Measurements from ENCODE around the gene ERC2.

ERC2 gene

GRCh38 chr3:55964491-55964985 lies 503.7 kb downstream of the ERC2 start:
- intact Hi-C loops (cut with DNase I), result no loop called here
- no peak for DNase-seq

DNA sequence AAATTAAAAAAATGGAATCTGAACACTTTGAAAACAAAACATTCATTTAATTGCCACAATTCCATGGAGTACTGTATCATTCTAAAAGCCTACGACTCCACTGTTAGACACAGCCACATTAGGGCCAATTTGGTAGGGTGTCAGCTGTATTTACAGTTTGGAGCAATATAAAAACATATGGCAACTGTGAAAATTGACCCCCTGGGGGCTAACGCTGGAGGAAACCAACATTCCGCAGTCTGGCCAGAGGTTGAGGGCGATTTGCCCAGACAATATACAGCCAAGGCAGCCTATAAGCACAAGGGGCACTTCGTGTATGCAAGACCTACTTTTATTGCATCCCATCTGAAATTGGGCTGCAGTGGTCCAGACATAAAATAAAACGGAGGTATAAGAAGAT lies 504.7 kb downstream of the ERC2 start:
- intact Hi-C loops (cut with DNase I), result no loop called here
- DNase-seq, result no peak

- no peak for DNase-seq
- intact Hi-C loops (cut with DNase I), result no loop called here
Observed at GRCh38 chr3:55959471-55960080, 508.7 kb downstream of the ERC2 start.

DNA sequence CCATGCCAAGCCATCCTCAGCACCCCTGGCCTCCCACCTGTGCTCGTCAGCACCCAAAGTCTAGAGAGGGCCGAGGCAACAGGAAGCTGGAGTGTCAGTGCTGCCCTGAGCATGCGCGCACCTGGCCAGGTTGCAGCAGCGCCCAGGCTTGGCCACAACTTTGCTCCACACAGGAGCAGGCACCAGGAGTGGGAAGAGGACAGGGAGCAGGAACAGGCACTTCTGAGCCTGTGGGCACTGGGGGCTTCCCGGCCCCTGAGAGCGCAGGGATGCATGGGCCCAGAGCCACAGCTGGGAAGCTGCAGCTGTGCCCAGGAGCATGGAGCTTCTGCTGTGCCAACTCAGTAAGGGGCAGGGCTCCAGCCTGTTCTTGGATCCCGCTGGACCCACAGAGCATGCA lies 509.7 kb downstream of the ERC2 start:
- intact Hi-C loops (cut with DNase I), result no loop called here
- DNase-seq, result peak in 2 of 10 donors; percentile 69 to 74

GRCh38 chr3:55955891-55956477 lies 512.3 kb downstream of the ERC2 start:
- no peak for DNase-seq
- intact Hi-C loops (cut with DNase I), result no loop called here

DNA sequence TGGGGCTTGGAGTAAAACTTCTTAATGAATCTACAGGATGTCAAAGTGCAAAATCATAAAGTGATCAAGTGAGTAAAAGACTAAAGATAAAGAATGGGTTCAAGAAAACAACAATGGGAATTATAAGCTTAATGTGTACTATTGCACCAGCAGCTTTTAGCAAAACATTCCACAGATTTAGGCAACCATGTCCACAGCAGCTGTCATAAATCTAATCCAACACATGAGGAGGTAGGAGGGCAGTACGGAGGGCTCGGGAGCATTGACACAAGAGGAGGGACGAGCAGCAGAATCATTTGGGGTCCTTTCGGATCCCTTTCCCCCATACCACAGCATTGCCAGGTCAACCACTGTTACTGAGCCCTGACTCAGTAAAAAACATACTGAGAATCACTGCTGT lies 516.9 kb downstream of the ERC2 start:
- no peak for DNase-seq
- intact Hi-C loops (cut with DNase I), result no loop called here

DNA sequence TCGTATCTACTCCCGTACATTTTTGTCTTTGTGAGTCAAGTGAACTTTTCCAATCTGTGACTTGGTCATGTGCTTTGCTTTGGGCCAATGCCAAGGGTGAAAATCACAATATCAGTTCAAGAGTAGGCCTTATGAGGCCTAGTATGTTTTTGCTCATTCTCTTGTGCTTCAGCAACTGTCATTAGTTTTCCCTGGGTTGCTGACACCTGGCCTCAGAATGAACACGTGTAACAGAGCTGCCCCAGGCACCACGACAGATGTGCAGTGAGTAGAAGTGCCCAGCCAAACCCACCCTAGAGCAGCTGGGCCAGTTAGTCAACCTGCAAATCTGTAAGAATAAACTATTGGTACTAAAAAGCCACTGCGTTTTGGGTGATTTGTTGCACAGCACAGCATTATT lies 520.9 kb downstream of the ERC2 start:
- intact Hi-C loops (cut with DNase I), result no loop called here
- no peak for DNase-seq

DNA sequence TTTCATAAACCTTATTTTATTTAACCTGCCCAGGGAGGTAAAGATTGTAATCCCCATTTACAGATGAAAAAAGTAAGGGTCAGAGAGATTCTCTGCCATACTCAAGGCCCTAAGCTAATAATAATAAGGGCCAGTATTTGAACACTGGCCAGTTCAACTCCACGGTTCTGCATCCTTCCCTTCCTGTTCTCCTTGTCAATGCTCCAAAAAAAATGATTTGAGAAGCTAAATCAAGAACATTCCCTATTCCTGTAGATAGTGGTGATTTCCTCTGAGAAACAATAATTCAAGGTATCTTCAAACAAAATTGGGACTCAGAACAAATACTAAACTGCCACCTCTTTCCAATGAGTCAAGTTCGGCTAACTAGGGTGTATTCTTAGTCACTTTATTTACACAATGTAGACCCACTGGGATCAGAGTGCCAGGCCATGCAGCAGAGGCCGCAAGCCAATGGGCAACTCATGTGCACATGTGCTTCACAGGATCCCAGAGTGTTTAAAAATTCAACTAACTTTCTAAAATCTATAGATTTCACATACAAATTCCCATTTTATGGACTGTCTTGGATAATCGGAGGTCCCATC lies 521.6 kb downstream of the ERC2 start:
- intact Hi-C loops (cut with DNase I), result no loop called here
- no peak for DNase-seq

GRCh38 chr3:55942868-55943267 lies 525.4 kb downstream of the ERC2 start:
- intact Hi-C loops (cut with DNase I), result no loop called here
- no peak for DNase-seq

DNA sequence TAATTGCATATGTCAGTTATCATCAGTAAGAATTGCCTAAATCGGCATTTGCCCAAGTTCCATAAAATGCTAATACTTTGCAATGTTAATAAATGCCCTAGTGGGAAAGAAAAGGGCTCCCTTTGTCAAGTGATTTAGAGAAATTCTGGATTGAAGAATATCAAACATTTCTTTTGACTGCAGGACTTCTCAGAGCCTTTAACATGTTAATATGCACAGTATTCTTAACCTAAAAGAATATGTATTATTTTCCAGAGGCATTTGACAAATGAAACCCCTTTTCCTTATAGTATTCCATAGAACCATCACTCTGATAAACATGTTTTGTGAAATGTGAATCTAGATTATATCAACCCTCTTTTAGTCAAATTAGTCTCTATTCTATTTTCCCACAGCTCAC lies 529.0 kb downstream of the ERC2 start:
- no peak for DNase-seq
- intact Hi-C loops (cut with DNase I), result no loop called here

GRCh38 chr3:55937301-55937700 lies 531.0 kb downstream of the ERC2 start:
- intact Hi-C loops (cut with DNase I), result no loop called here

DNA sequence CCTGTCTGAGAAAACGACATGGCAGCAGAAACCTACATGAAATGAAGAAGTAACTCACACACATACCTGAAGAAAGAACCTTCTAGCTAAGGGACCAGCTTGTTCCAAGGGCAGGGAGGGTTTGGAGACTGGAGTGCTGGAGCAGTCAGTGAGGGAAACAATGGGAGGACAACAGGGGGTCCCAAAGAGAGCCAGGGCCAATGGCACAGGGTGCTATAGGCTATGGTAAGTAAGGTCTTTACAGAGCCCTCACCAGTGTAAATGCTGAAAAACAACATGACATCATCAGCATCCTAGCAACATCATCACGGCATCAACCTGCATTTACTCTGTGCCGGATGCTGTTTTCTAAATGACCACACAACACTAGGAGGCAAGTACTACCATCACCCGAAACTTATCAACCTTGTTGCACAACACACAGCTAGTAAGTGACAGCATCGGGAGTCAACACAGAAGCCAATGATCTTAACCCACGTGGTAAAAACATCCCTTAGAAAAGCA lies 531.7 kb downstream of the ERC2 start:
- intact Hi-C loops (cut with DNase I), result no loop called here
- no peak for DNase-seq

More at GRCh38 chr3:55937301-55937700, 531.0 kb downstream of the ERC2 start:
- no peak for DNase-seq

DNA sequence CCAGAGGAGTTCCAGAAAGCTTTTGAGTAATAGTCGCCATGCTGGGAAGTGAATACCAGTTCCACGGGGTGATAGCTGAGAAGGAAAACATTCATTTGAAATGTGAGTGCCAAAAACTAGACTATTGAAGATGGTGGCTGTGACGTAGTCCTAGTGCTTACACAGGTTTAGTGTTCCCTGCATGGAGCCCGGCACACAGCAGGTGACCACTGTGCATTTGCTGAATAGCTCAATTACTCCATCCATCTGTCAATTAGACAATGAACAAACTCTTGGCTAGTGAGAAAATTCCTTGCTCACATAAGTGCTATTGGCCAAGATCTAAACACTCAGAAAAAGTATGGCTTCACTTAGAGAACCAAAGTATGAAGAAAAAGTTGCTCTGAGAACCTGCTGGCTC lies 533.0 kb downstream of the ERC2 start:
- intact Hi-C loops (cut with DNase I), result no loop called here
- DNase-seq, result no peak

- intact Hi-C loops (cut with DNase I), result no loop called here
- DNase-seq, result no peak
Observed at GRCh38 chr3:55934771-55935170, 533.5 kb downstream of the ERC2 start.

GRCh38 chr3:55929154-55929869 lies 539.0 kb downstream of the ERC2 start:
- intact Hi-C loops (cut with DNase I), result no loop called here
- DNase-seq, result no peak

GRCh38 chr3:55923626-55924025 lies 544.6 kb downstream of the ERC2 start:
- no peak for DNase-seq
- intact Hi-C loops (cut with DNase I), result no loop called here

DNA sequence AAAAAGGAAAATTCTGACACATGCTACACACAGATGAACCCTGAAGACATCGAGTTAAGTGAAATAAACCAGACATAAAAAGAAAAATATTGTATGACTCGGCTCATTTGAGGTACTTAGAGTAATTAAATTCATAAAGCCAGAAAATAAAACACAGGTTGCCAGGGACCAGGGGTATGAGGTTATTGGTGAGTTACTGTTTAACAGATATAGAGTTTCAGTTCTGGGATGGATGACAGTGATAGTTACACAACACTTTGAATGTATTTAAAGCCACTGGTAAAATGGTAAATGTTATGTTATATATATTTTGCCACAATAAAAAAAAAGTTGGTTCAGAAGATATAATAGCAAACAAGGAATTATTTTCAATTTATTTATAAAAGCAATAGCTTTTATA lies 545.1 kb downstream of the ERC2 start:
- DNase-seq, result no peak
- intact Hi-C loops (cut with DNase I), result no loop called here

DNA sequence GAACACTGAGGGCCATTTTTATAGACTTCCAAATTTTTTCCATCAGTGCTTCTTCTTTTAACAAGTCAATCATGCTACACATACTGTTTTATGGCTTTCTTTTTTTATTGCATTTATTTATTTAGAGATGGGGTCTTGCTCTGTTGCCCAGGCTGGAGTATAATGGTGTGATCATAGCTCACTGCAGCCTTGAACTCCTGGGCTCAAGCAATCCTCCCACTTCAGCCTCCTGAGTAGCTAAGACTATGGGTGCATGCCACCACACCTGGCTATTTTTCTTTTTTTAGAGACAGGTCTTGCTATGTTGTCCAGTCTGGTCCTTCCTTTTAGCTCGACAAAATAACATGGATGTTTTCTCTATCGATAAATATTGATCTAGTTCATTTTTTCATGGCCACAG lies 555.4 kb downstream of the ERC2 start:
- DNase-seq, result no peak
- intact Hi-C loops (cut with DNase I), result no loop called here

GRCh38 chr3:55911266-55911665 lies 557.0 kb downstream of the ERC2 start:
- DNase-seq, result no peak
- intact Hi-C loops (cut with DNase I), result no loop called here

- DNase-seq, result no peak
- intact Hi-C loops (cut with DNase I), result no loop called here
Observed at GRCh38 chr3:55910543-55910942, 557.7 kb downstream of the ERC2 start.

- no peak for DNase-seq
- intact Hi-C loops (cut with DNase I), result no loop called here
Observed at GRCh38 chr3:55909373-55909772, 558.9 kb downstream of the ERC2 start.
